Breast epithelium (tissue), 4 donors: ENCODE results near the gene CYTIP. TPM values are rescaled to one million over a fixed set of nuclear protein-coding genes. Genes with fewer than 3 reads are reported as not detected.

Experiments used
- DNase-seq, 2 donors: peaks; one replicate each; pipeline ENCODE4 v3.0.0-alpha.2; 2019; ENCODE audit warnings: low spot score in 2 of 2
- H3K27ac ChIP-seq, 2 donors: fragments of 200-600 bp; sonication (generic) in 1 of 2; one replicate each; pipeline ENCODE4 v1.5.1; 2016 to 2019; ENCODE audit warnings: mild to moderate bottlenecking in 1 of 2
- H3K27me3 ChIP-seq, 2 donors: fragments of 200-600 bp; sonication (generic) in 1 of 2; one replicate each; pipeline versions ENCODE4 v1.5.1 to v1.6.0; 2017 to 2019; ENCODE audit warnings: control low read depth in 1 of 2, mild to moderate bottlenecking in 1 of 2
- H3K36me3 ChIP-seq: fragments of 200-600 bp; one replicate; pipeline ENCODE4 v1.5.1; 2019
- H3K4me1 ChIP-seq, 2 donors: fragments of 200-600 bp; sonication (generic); one replicate each; pipeline ENCODE4 v1.5.1; 2016 to 2019; ENCODE audit warnings: control low read depth in 1 of 2
- H3K4me3 ChIP-seq, 3 donors: fragments of 200-600 bp; sonication (generic); 1 replicate in 2 of 3; 2 replicates in 1 of 3; pipeline ENCODE4 v1.5.1; 2016 to 2019; ENCODE audit warnings: mild to moderate bottlenecking in 3 of 3, moderate library complexity in 2 of 3
- H3K9me3 ChIP-seq, 2 donors: fragments of 200-600 bp; sonication (generic) in 1 of 2; one replicate each; pipeline ENCODE4 v1.5.1; 2016 to 2019; ENCODE audit warnings: control low read depth in 1 of 2
- CTCF ChIP-seq, 3 donors: fragments of 450-650 bp; IDR thresholded peaks; one replicate each; pipeline ENCODE4 v1.5.1; 2016 to 2017; ENCODE audit warnings: antibody characterized with exemption in 3 of 3, mild to moderate bottlenecking in 3 of 3, moderate library complexity in 3 of 3
- POLR2A ChIP-seq: fragments of 450-650 bp; IDR thresholded peaks from one replicate; pipeline ENCODE4 v1.6.1; 2016; ENCODE audit warnings: antibody characterized with exemption, mild to moderate bottlenecking, moderate library complexity
- POLR2AphosphoS5 ChIP-seq, 3 donors: sonication (generic); formaldehyde crosslinking; IDR thresholded peaks; one replicate each; pipeline ENCODE4 v1.6.1; 2017; ENCODE audit warnings: antibody characterized with exemption in 3 of 3
- intact Hi-C: fragments of 100-400 bp; cut with DNase I; formaldehyde crosslinking; loops from one replicate; pipeline ENCODE4 v1.15.1; 2023; ENCODE audit warnings: low total_unique reads
- total RNA-seq, 3 donors: library from RNA; depleted of rRNA; stranded (reverse); fragments of >200 nt; gene quantifications; one replicate each; pipeline ENCODE4 v1.1.0, GENCODE V29; 2016

CYTIP gene
- total RNA-seq, 3 donors from 2014 or later = 11.5 to 18.7 (median 16.8) TPM

GRCh38 chr2:157393348-157393747 lies 50.5 kb downstream of the CYTIP start:
- H3K27me3 ChIP-seq = no peaks in the 10 kb centered on the region
- H3K9me3 ChIP-seq = peaks cover 0 to 4% of the 10 kb centered on the region in 2 donors
- H3K4me3 ChIP-seq = no peak overlapping the region
- H3K36me3 ChIP-seq = no peaks in the 10 kb centered on the region
- H3K4me1 ChIP-seq = no peaks in the 10 kb centered on the region
- TF ChIP-seq CTCF (IDR thresholded peaks at IDR 0.05) (no peak), POLR2A (no peak), POLR2AphosphoS5 (IDR thresholded peaks at IDR 0.05) (no peak)
- intact Hi-C loops = no loop called here
- DNase-seq = no peak
- H3K27ac ChIP-seq = no peak overlapping the region

GRCh38 chr2:157388827-157389226 lies 55.1 kb downstream of the CYTIP start:
- DNase-seq = no peak
- no peak overlapping the region for H3K4me3 ChIP-seq
- H3K27ac ChIP-seq = no peak overlapping the region
- no peaks in the 10 kb centered on the region for H3K36me3 ChIP-seq
- TF ChIP-seq POLR2A (no peak), POLR2AphosphoS5 (IDR thresholded peaks at IDR 0.05) (no peak), CTCF (IDR thresholded peaks at IDR 0.05) (no peak)
- H3K9me3 ChIP-seq = peaks cover 0 to 6% of the 10 kb centered on the region in 2 donors
- no peaks in the 10 kb centered on the region for H3K27me3 ChIP-seq
- no peaks in the 10 kb centered on the region for H3K4me1 ChIP-seq
- intact Hi-C loops = no loop called here

- TF ChIP-seq POLR2A (no peak), POLR2AphosphoS5 (IDR thresholded peaks at IDR 0.05) (no peak), CTCF (IDR thresholded peaks at IDR 0.05) (no peak)
- DNase-seq = no peak
- Histone ChIP-seq H3K4me1 (no peaks in the 10 kb centered on the region), H3K27me3 (no peaks in the 10 kb centered on the region), H3K9me3 (peaks cover 0 to 6% of the 10 kb centered on the region in 2 donors), H3K4me3 (no peak overlapping the region), H3K27ac (no peak overlapping the region), H3K36me3 (no peaks in the 10 kb centered on the region)
- intact Hi-C loops = no loop called here
Observed at GRCh38 chr2:157386747-157387146, 57.1 kb downstream of the CYTIP start.

- DNase-seq = no peak
- no peak for TF ChIP-seq CTCF (IDR thresholded peaks at IDR 0.05)
- TF ChIP-seq POLR2AphosphoS5 (IDR thresholded peaks at IDR 0.05) = no peak
- TF ChIP-seq POLR2A = no peak
- H3K27ac ChIP-seq = no peak overlapping the region
- intact Hi-C loops = no loop called here
- no peaks in the 10 kb centered on the region for H3K27me3 ChIP-seq
- no peaks in the 10 kb centered on the region for H3K36me3 ChIP-seq
- peaks cover 0 to 6% of the 10 kb centered on the region in 2 donors for H3K9me3 ChIP-seq
- H3K4me3 ChIP-seq = no peak overlapping the region
- H3K4me1 ChIP-seq = no peaks in the 10 kb centered on the region
Observed at GRCh38 chr2:157386247-157386646, 57.6 kb downstream of the CYTIP start.

GRCh38 chr2:157377861-157378260 lies 66.0 kb downstream of the CYTIP start:
- Histone ChIP-seq H3K9me3 (peaks cover 18 to 19% of the 10 kb centered on the region in 2 donors), H3K27me3 (no peaks in the 10 kb centered on the region), H3K4me1 (no peaks in the 10 kb centered on the region), H3K36me3 (no peaks in the 10 kb centered on the region), H3K27ac (no peak overlapping the region), H3K4me3 (no peak overlapping the region)
- no peak for TF ChIP-seq POLR2A
- no peak for DNase-seq
- intact Hi-C loops = no loop called here

GRCh38 chr2:157376041-157376440 lies 67.8 kb downstream of the CYTIP start:
- TF ChIP-seq POLR2A (no peak), CTCF (IDR thresholded peaks at IDR 0.05) (no peak), POLR2AphosphoS5 (IDR thresholded peaks at IDR 0.05) (no peak)
- peaks cover 18 to 19% of the 10 kb centered on the region in 2 donors for H3K9me3 ChIP-seq

More at GRCh38 chr2:157376041-157376440, 67.8 kb downstream of the CYTIP start:
- intact Hi-C loops = no loop called here
- no peaks in the 10 kb centered on the region for H3K4me1 ChIP-seq
- H3K27me3 ChIP-seq = no peaks in the 10 kb centered on the region
- DNase-seq = no peak
- no peaks in the 10 kb centered on the region for H3K36me3 ChIP-seq
- no peak overlapping the region for H3K4me3 ChIP-seq
- no peak overlapping the region for H3K27ac ChIP-seq
